ENCODE data around the gene C1orf105. TPM values are rescaled to one million over a fixed set of nuclear protein-coding genes. Genes with fewer than 3 reads are reported as not detected.
"Not testable (repeated sequence)": the region's sequence is repeated elsewhere in the genome, so short reads cannot be mapped to it uniquely, and the experiment has no call there.

The C1orf105 gene
- total RNA-seq, 2 donors from 2014 or later, result not detected

DNA sequence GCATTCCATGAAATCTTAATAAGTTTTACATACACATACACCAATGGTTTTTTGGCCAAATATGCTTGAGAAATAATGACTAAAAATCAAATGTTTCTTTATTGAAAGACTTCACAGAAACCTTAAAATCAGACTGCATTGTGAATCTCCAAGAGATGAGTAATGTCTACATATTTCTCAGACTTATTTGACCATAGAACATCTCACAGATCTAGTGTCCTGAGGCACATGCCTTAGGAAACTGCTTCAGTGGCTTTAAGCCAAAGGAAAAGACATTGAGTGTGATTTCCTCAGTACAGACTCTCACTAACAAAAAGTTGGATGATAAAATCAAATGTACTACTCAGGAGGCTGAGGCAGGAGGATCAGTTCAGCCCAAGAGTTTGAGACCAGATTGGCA is 6.2 kb upstream of the C1orf105 start:
- intact Hi-C loops (cut with DNase I), result no loop called here
- DNase-seq (ENCODE audit: low spot score), result no peak

- DNase-seq (ENCODE audit: low spot score), result no peak
- intact Hi-C loops (cut with DNase I), result no loop called here
These were observed 3.9 kb upstream of the C1orf105 start for GRCh38 chr1:172416496-172417035.

- intact Hi-C loops (cut with DNase I), result no loop called here
- DNase-seq (ENCODE audit: low spot score), result no peak
These were observed 2.9 kb upstream of the C1orf105 start for GRCh38 chr1:172417557-172417956.

GRCh38 chr1:172421974-172422604 is 1.6 kb downstream of the C1orf105 start:
- DNase-seq (ENCODE audit: low spot score), result no peak
- intact Hi-C loops (cut with DNase I), result loop anchor here in 1 of 2 donors (10.0 kb wide), 1 partner anchor 417 kb away; no protein-coding TSS in a partner anchor

GRCh38 chr1:172423336-172423735 is 2.9 kb downstream of the C1orf105 start:
- intact Hi-C loops (cut with DNase I), result loop anchor here in 1 of 2 donors (10.0 kb wide), 1 partner anchor 419 kb away; no protein-coding TSS in a partner anchor
- no peak for DNase-seq (ENCODE audit: low spot score)

GRCh38 chr1:172425339-172425738 is 4.9 kb downstream of the C1orf105 start:
- no peak for DNase-seq (ENCODE audit: low spot score)
- intact Hi-C loops (cut with DNase I), result loop anchor here in 1 of 2 donors (10.0 kb wide), 1 partner anchor 421 kb away; no protein-coding TSS in a partner anchor

GRCh38 chr1:172427191-172427590 is 6.7 kb downstream of the C1orf105 start:
- no peak for DNase-seq (ENCODE audit: low spot score)
- intact Hi-C loops (cut with DNase I), result loop anchor here in 1 of 2 donors (10.0 kb wide), 1 partner anchor 422 kb away; no protein-coding TSS in a partner anchor

GRCh38 chr1:172429331-172430127 is 9.0 kb downstream of the C1orf105 start:
- no peak for DNase-seq (ENCODE audit: low spot score)
- intact Hi-C loops (cut with DNase I), result loop anchor here in 1 of 2 donors (10.0 kb wide), 1 partner anchor 425 kb away; no protein-coding TSS in a partner anchor

- no peak for DNase-seq (ENCODE audit: low spot score)
- intact Hi-C loops (cut with DNase I), result no loop called here
These were observed 9.6 kb downstream of the C1orf105 start for GRCh38 chr1:172430128-172430454.

GRCh38 chr1:172431204-172431603 is 10.7 kb downstream of the C1orf105 start:
- intact Hi-C loops (cut with DNase I), result no loop called here

GRCh38 chr1:172431721-172432192 is 11.3 kb downstream of the C1orf105 start:
- no peak for DNase-seq (ENCODE audit: low spot score)

More at GRCh38 chr1:172431204-172431603, 10.7 kb downstream of the C1orf105 start:
- no peak for DNase-seq (ENCODE audit: low spot score)

DNA sequence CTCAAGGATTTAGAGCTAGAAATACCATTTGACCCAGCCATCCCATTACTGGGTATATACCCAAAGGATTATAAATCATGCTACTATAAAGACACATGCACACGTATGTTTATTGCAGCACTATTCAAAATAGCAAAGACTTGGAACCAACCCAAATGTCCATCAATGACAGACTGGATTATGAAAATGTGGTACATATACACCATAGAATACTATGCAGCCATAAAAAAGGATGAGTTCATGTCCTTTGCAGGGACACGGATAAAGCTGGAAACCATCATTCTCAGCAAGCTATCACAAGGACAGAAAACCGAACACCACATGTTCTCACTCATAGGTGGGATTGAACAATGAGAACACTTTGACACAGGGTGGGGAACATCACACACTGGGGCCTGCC is 16.7 kb downstream of the C1orf105 start:
- intact Hi-C loops (cut with DNase I); DNase-seq (ENCODE audit: low spot score): not testable (repeated sequence)

More at GRCh38 chr1:172431721-172432192, 11.3 kb downstream of the C1orf105 start:
- intact Hi-C loops (cut with DNase I), result no loop called here

- no peak for DNase-seq (ENCODE audit: low spot score)
- intact Hi-C loops (cut with DNase I), result loop anchor here in 1 of 2 donors (5.0 kb wide), 1 partner anchor 440 kb away; no protein-coding TSS in a partner anchor
These were observed 21.9 kb downstream of the C1orf105 start for GRCh38 chr1:172442404-172442803.

GRCh38 chr1:172442843-172443565 is 22.5 kb downstream of the C1orf105 start:
- no peak for DNase-seq (ENCODE audit: low spot score)
- intact Hi-C loops (cut with DNase I), result loop anchor here in 1 of 2 donors (5.0 kb wide), 1 partner anchor 441 kb away; no protein-coding TSS in a partner anchor

- peak; percentile 98 for DNase-seq (ENCODE audit: low spot score)
- intact Hi-C loops (cut with DNase I), result loop anchor here in 1 of 2 donors (5.0 kb wide), 1 partner anchor 442 kb away; no protein-coding TSS in a partner anchor
These were observed 23.4 kb downstream of the C1orf105 start, which contains the start of gene PIGC for GRCh38 chr1:172443666-172444453. TSS of gene PIGC (minus strand) at chr1:172444069. CDS start at chr1:172442622, 1,447 bp downstream.

DNA sequence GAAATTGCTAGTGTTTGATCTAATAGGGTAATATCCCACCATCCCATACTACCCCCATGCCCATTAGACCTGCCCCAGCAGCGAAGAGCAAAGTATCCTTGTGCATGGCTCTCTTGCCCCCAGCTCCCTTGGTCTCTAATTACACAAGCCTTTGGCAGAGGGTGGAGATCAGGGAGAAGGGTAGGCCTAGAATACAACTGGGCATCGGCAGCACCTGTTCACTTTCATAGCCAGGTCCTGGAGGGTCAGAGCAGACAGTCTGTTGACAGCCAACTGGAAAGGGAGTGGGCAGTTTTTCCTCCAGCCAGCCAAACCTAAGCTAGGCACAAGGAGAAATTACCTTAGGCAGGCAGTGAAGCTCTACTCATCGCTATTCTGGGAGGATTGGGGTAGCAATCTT is 26.1 kb downstream of the C1orf105 start:
- intact Hi-C loops (cut with DNase I), result no loop called here

DNA sequence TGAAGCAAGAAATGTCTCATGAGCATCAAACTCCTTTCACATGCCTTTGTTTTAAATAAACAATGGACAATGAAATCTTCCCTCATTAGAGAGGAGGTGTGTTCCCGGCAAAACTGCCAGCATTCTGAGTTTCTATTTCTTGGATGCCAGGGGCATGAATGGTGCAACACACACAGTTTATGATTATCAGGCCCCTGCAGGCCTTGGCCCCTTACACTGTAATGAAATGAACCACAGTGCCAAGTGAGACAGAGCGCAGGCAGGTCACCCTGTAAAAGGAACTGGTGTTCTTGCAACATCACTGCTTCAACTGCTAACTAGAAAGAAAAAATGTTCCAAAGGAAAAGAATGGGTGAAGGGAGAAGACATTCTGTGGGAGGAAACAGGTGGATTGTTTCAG is 27.2 kb downstream of the C1orf105 start:
- DNase-seq (ENCODE audit: low spot score), result no peak
- intact Hi-C loops (cut with DNase I), result no loop called here

More for the DNA sequence above, 26.1 kb downstream of the C1orf105 start:
- DNase-seq (ENCODE audit: low spot score), result no peak

GRCh38 chr1:172448995-172449584 is 28.6 kb downstream of the C1orf105 start:
- DNase-seq (ENCODE audit: low spot score), result no peak
- intact Hi-C loops (cut with DNase I), result no loop called here
